Activated CD4-positive, alpha-beta memory T cell treated with anti-CD3 and anti-CD28 coated beads for 36 hours (primary cell): ENCODE measurements around the gene PGM3. TPM values are rescaled to one million over a fixed set of nuclear protein-coding genes. Genes with fewer than 3 reads are reported as not detected.
"Not testable (repeated sequence)": the region's sequence is repeated elsewhere in the genome, so short reads cannot be mapped to it uniquely, and the experiment has no call there.

ENCODE experiments used
- CTCF ChIA-PET: fragments of 350-600 bp; sonication (Branson Sonifier 250); formaldehyde crosslinking; loops from one replicate; lab custom pipeline; 2021; ENCODE audit warnings: antibody characterized with exemption, inconsistent platforms; lab: Charles Lee
- POLR2A ChIA-PET: fragments of 350-600 bp; sonication (Branson Sonifier 250); formaldehyde crosslinking; loops from one replicate; lab custom pipeline; 2021; ENCODE audit warnings: antibody characterized with exemption; lab: Charles Lee
- DNase-seq: peaks from one replicate; pipeline ENCODE4 v3.0.0-alpha.2; 2020
- H3K27ac Mint-ChIP-seq: one replicate; pipeline ENCODE4 v1.8.0; 2021; ENCODE audit warnings: mixed read lengths
- H3K27me3 Mint-ChIP-seq: one replicate; pipeline ENCODE4 v1.8.0; 2021; ENCODE audit warnings: mixed read lengths
- H3K36me3 Mint-ChIP-seq: one replicate; pipeline ENCODE4 v1.8.0; 2021; ENCODE audit warnings: mixed read lengths
- H3K4me1 Mint-ChIP-seq: one replicate; pipeline ENCODE4 v1.8.0; 2021; ENCODE audit warnings: low read depth, mixed read lengths
- H3K4me3 Mint-ChIP-seq: one replicate; pipeline ENCODE4 v1.8.0; 2021; ENCODE audit warnings: mild to moderate bottlenecking, mixed read lengths
- H3K9me3 Mint-ChIP-seq: one replicate; pipeline ENCODE4 v1.8.0; 2021; ENCODE audit warnings: mixed read lengths
- intact Hi-C: fragments of 100-400 bp; cut with micrococcal nuclease; formaldehyde crosslinking; loops from one replicate; pipeline ENCODE4 v1.15.1; 2023
- total RNA-seq, 2 experiments: library from RNA; stranded (reverse); gene quantifications; one replicate each; pipeline ENCODE4 v1.2.3, GENCODE V29; 2021

PGM3 gene
- total RNA-seq, 2 experiments from 2014 or later: 20.7 to 24.6 TPM

DNA sequence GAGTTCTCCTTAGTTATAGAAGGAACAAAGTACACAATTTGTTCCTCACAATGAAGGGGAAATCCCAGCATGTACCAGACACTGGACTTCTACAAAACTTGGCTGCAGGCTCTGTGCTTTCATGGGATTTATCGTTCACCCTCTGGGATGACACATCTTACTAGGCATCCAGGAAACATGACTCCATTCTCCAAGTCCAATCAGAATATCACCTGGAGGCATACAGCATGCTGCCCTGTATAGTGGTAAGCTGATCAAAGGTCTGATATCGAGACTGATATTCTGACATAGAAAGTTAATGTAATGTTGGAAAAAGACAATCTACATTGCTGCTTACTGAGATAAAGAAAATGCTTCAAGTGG lies 6.8 kb upstream of the PGM3 start:
- Mint-ChIP-seq H3K27ac (no peak overlapping the region), H3K4me3 (no peak overlapping the region)

DNA sequence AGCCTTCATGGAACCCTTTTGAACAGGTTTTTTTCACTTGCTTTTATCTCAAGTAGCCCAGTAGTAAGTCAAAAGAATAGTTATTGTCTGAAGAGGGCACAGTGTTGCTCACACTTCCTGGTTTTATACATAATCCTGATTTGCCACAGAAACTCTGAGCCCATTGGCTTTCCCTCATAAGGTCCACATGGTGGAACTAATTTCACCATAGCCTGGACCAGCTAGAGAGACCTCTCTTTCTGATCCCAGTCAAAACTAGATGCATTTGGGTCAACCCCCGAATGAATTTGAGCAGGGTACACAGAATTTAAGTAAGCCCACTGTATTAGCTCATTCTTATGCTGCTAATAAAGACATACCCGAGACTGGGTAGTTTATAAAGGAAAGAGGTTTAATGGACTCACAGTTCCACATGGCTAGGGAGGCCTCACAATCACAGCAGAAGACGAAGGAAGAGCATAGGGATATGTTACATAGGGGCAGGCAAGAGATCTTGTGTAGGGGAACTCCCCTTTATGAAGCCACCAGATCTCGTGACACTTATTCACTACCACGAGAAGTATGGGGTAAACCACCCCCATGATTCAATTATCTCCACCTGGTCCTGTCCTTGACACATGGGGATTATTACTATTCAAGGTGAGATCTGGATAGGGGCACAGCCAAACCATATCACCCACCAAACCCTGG lies 6.3 kb upstream of the PGM3 start:
- H3K36me3 Mint-ChIP-seq: peaks cover 7% of the 10 kb centered on the region
- CTCF ChIA-PET: interaction anchor here (1.8 to 2.8 kb wide), 3 partner anchors 23 to 133 kb away, joined by 7 to 13 read pairs (median 8); partner anchors contain the start of genes DOP1A and UBE3D

More for the DNA sequence above, 6.8 kb upstream of the PGM3 start:
- Mint-ChIP-seq H3K27me3 (no peaks in the 10 kb centered on the region), H3K9me3 (no peaks in the 10 kb centered on the region), H3K4me1 (peaks cover 6% of the 10 kb centered on the region), H3K36me3 (peaks cover 7% of the 10 kb centered on the region)
- intact Hi-C loops: no loop called here
- ChIA-PET POLR2A (no interaction called here), CTCF (interaction anchor here (1.4 to 1.9 kb wide), 3 partner anchors 16 to 133 kb away, joined by 4 to 8 read pairs (median 7); partner anchors contain the start of genes DOP1A and UBE3D)
- DNase-seq: no peak

DNA sequence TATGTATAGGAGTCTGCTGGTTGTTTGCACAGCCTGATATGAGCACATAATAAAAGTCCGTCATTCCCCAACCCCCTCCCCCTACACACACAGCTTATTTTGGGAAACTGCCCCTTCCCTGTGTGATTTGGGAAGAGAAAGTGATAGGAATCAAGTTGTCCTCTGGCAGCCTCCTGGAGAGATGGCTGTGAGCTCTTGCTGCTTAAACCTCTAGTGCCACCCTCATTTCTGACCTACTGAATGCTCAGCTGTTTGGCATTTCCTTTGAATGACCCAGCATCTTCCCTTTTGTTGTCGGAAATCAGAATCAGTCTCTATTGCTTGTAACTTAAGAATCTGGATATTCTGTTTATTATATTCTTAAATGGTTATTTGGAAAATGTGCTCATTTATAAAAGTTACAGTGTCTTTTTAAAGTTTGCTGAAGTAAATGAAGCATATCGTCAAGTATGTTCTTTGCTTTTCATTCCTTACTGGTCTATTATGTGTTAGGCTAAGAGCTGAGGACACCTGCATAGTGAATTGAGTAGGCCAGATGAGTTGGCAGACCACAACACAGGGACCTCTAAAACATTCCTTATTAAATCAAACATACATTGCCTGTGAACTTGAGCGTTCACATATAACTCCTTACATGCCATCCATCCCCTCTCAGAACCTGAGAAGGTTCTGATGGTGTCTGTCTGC lies 5.6 kb upstream of the PGM3 start:
- DNase-seq: no peak
- no peaks in the 10 kb centered on the region for H3K27me3 Mint-ChIP-seq
- H3K9me3 Mint-ChIP-seq: no peaks in the 10 kb centered on the region
- H3K27ac Mint-ChIP-seq: no peak overlapping the region
- intact Hi-C loops: no loop called here
- POLR2A ChIA-PET: no interaction called here
- H3K4me3 Mint-ChIP-seq: no peak overlapping the region
- CTCF ChIA-PET: interaction anchor here (0.9 to 2.8 kb wide), 3 partner anchors 16 to 132 kb away, joined by 4 to 13 read pairs (median 5); partner anchors contain the start of genes DOP1A and UBE3D
- H3K36me3 Mint-ChIP-seq: peaks cover 7% of the 10 kb centered on the region
- peaks cover 14% of the 10 kb centered on the region for H3K4me1 Mint-ChIP-seq

More for the DNA sequence above, 6.3 kb upstream of the PGM3 start:
- Mint-ChIP-seq H3K4me1 (peaks cover 10% of the 10 kb centered on the region), H3K4me3 (no peak overlapping the region), H3K27ac (no peak overlapping the region), H3K9me3 (no peaks in the 10 kb centered on the region), H3K27me3 (no peaks in the 10 kb centered on the region)
- intact Hi-C loops: no loop called here
- POLR2A ChIA-PET: no interaction called here
- no peak for DNase-seq

DNA sequence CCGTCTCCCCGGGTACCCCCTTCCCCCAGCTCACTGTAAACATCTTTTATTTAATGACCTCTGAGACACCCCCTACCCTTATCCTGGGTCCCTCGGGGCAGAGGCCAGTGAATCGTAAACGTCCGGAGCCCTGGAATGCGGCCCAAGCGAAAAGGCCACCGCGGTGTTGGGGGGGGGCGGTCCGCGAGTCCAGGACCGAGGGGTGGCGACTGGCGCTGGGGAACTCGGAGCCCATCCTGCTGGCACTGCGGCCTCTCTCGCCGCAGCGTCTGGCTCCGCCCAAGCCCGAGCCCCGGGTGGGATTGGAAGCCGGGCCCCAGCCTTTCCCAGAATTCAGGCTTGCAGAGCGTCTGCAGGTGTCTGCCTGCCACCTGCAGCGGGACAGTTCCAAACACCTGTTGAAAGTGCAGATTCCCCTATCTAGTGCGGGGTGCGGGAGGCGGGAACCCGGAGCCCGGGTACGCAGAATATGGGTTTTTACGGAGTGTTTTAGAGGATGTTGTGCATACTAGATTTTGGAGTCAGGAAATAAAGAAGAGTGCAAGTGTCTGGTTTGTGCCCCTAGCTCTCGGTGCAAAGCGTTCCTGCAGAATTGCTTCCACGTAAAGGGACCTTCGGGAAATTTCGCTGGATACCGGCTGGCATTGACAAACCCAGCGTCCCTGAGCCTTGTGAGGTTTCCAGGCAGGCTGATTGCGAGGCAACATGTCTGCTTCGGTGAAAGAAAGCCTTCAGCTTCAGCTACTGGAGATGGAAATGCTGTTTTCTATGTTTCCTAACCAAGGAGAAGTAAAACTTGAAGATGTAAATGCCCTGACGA lies 892 bp upstream of the PGM3 start:
- Mint-ChIP-seq H3K36me3 (peaks cover 18% of the 10 kb centered on the region), H3K9me3 (no peaks in the 10 kb centered on the region), H3K4me1 (peaks cover 39% of the 10 kb centered on the region), H3K4me3 (peak overlapping the region; percentile 95), H3K27ac (no peak overlapping the region), H3K27me3 (no peaks in the 10 kb centered on the region)
- ChIA-PET POLR2A (interaction anchor here (0.9 to 1.1 kb wide), 2 partner anchors 127 to 128 kb away, joined by 4 to 5 read pairs; partner anchors contain the start of genes DOP1A and UBE3D), CTCF (interaction anchor here (0.9 to 3.5 kb wide), 3 partner anchors 21 to 342 kb away, joined by 4 to 31 read pairs (median 6); partner anchors contain the start of genes DOP1A and UBE3D)
- DNase-seq: peak; percentile 27
- intact Hi-C loops: loop anchor here (1.0 to 5.0 kb wide), 4 partner anchors 21 to 1033 kb away; partner anchors contain the start of genes CEP162, DOP1A and IBTK

DNA sequence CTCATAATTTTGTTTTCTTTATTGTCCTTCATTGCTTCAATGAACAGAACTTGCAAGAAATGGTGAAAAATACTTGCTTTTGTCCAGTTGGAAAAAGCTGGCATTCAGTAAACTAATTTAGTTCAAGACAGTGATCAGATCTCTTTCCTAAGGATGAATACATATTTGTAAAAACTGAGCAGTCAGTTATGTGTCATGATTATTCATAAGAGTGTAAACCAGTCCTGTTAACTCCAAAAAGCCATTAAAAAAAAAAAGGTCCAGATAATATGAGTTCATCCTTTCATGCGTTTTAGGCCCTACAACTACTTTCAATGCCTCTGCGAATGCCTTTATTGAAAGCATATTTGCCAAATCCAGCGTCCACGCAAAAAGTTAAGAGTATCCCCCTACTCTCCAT lies 609 bp downstream of the PGM3 start:
- POLR2A ChIA-PET: interaction anchor here (1.1 kb wide), 1 partner anchor 127 kb away, joined by 4 read pairs; the partner anchor contains the start of gene UBE3D
- H3K27ac Mint-ChIP-seq: peak overlapping the region; percentile 79
- intact Hi-C loops: loop anchor here (5.0 kb wide), 1 partner anchor 1035 kb away; the partner anchor contains the start of gene CEP162
- peaks cover 18% of the 10 kb centered on the region for H3K36me3 Mint-ChIP-seq
- peaks cover 44% of the 10 kb centered on the region for H3K4me1 Mint-ChIP-seq
- CTCF ChIA-PET: interaction anchor here (1.0 kb wide), 1 partner anchor 22 kb away, joined by 3 read pairs; no protein-coding TSS in a partner anchor
- no peaks in the 10 kb centered on the region for H3K9me3 Mint-ChIP-seq
- no peaks in the 10 kb centered on the region for H3K27me3 Mint-ChIP-seq
- H3K4me3 Mint-ChIP-seq: peak overlapping the region; percentile 95
- no peak for DNase-seq

DNA sequence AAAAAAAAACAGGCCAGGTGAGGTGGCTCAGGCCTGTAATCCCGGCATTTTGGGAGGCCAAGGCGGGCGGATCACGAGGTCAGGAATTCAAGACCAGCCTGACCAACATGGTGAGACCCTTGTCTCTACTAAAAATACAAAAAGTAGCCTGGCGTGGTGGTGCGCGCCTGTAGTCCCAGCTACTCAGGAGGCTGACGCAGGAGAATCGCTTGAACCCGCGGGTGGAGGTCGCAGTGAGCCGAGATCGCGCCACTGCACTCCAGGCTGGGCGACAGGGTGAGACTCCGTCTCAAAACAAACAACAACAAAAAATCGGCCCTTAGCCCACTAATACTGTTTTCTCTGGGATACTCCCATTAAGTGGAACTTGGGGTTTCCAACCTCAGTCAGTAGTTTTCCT lies 1.1 kb downstream of the PGM3 start:
- POLR2A ChIA-PET, H3K9me3 Mint-ChIP-seq, H3K27ac Mint-ChIP-seq, H3K27me3 Mint-ChIP-seq, DNase-seq: not testable (repeated sequence)
- peak overlapping the region; percentile 95 for H3K4me3 Mint-ChIP-seq
- CTCF ChIA-PET: interaction anchor here (1.0 to 1.1 kb wide), 2 partner anchors 23 to 125 kb away, joined by 3 read pairs; partner anchors contain the start of gene DOP1A
- intact Hi-C loops: loop anchor here (5.0 kb wide), 1 partner anchor 1035 kb away; the partner anchor contains the start of gene CEP162
- H3K36me3 Mint-ChIP-seq: peaks cover 16% of the 10 kb centered on the region
- H3K4me1 Mint-ChIP-seq: peaks cover 44% of the 10 kb centered on the region

DNA sequence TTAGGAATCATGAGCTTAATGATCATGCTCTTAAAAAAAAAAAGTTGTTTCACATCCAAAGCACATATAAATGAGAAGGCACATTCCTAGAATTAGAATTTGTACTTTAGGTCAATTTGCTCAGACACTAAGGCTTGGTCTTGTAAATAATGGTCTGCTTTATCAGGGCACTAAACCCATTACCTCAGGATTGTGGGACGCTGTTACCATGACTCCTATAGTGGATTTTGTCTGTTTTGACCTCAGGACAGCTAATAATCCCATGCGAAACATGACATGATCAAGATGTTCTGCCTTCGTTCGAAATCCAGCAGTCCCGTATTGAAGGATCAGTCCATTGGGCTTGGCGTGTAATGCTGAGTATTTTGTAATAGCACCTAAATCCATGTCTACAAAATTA lies 2.4 kb downstream of the PGM3 start:
- Mint-ChIP-seq H3K9me3 (no peaks in the 10 kb centered on the region), H3K4me1 (peaks cover 39% of the 10 kb centered on the region), H3K36me3 (peaks cover 17% of the 10 kb centered on the region), H3K4me3 (no peak overlapping the region), H3K27ac (no peak overlapping the region), H3K27me3 (no peaks in the 10 kb centered on the region)
- CTCF ChIA-PET: interaction anchor here (0.8 to 1.3 kb wide), 4 partner anchors 10 to 125 kb away, joined by 3 to 5 read pairs (median 4); partner anchors contain the start of genes DOP1A and UBE3D
- no peak for DNase-seq
- intact Hi-C loops: loop anchor here (5.0 kb wide), 1 partner anchor 1037 kb away; the partner anchor contains the start of gene CEP162
- POLR2A ChIA-PET: interaction anchor here (0.5 kb wide), 1 partner anchor 11 kb away, joined by 4 read pairs; no protein-coding TSS in a partner anchor

DNA sequence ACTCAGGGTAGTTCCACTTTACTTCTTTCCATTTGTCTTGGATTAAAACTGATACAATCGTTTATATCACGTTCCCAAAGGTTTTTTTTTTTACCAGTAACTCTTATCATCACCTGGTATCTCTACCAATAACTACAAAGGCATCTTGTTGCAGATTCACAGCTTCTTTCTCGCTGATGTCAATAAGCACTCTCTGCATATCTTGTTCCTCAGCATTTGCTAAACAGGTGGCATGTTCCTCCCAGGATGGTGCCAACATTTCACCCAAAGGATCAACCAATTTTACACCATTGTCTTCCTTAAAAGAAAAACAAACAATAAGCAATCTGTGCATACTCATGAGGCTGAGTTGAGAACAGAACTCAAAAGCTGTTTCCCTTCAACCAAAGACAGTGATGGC lies 4.6 kb downstream of the PGM3 start:
- Mint-ChIP-seq H3K36me3 (peaks cover 32% of the 10 kb centered on the region), H3K4me3 (no peak overlapping the region), H3K27me3 (no peaks in the 10 kb centered on the region), H3K9me3 (no peaks in the 10 kb centered on the region), H3K4me1 (peaks cover 30% of the 10 kb centered on the region), H3K27ac (no peak overlapping the region)
- DNase-seq: no peak
- POLR2A ChIA-PET: no interaction called here
- intact Hi-C loops: no loop called here
- CTCF ChIA-PET: interaction anchor here (1.0 to 2.0 kb wide), 3 partner anchors 26 to 123 kb away, joined by 4 to 6 read pairs (median 5); partner anchors contain the start of genes DOP1A and UBE3D

DNA sequence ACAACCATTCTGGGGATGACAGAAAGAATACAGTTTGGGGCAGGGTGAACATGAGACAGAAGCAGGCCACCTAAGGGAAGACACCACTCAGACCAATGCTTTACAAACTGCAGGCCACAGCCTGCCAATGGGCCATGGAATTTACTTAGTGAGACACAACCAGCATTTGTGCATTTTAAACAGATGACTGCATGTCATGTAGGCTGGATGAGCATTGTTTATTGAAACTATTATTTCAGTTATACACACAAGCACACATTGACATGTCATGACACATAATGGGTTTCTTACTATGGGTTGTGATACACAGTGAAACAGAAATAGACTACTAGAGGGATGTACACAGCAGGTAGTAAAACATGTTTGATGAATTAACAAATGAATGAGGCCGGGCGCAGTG lies 8.0 kb downstream of the PGM3 start:
- H3K27ac Mint-ChIP-seq: no peak overlapping the region
- POLR2A ChIA-PET: no interaction called here

DNA sequence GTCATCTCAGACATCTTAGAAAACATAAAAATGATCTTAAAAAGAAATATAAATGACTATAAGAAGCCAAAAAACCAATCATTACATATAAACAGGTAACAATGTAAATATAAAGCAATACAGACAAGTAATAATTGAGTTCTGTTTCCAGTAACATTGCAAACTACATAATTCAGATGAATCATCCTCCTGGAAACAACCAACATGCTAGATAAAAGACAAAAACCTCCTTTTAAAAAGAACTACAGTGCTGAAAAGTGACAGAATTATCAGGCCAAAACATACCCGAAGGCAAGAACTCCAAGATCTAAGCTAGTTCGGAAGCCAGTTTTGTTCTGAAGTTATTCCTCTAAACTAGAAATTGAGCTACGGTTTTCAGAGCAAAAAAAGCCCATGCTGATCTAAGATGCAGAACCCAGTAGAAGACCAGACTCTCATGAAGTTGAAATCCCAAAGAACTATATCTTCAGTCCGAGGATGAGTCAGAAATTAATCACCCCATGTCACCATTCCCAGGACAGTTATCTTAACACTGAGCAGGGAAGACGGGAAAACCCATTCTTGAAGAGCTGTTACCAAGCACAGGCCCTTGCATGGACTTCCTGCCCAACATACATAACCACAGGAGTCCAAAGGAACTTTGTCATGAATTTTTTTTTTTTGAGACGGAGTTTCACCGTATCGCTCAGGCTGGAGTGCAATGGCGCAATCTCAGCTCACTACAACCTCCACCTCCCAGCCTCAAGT lies 9.8 kb downstream of the PGM3 start:
- Mint-ChIP-seq H3K4me3 (no peak overlapping the region), H3K4me1 (peaks cover 4% of the 10 kb centered on the region), H3K9me3 (no peaks in the 10 kb centered on the region), H3K27ac (no peak overlapping the region), H3K36me3 (peaks cover 40% of the 10 kb centered on the region), H3K27me3 (no peaks in the 10 kb centered on the region)
- no peak for DNase-seq
- ChIA-PET CTCF (interaction anchor here (1.0 kb wide), 1 partner anchor 116 kb away, joined by 4 read pairs; the partner anchor contains the start of gene DOP1A), POLR2A (interaction anchor here (0.6 to 0.7 kb wide), 2 partner anchors 8 to 466 kb away, joined by 3 to 4 read pairs; no protein-coding TSS in a partner anchor)
- intact Hi-C loops: no loop called here

More for the DNA sequence above, 8.0 kb downstream of the PGM3 start:
- Mint-ChIP-seq H3K9me3 (no peaks in the 10 kb centered on the region), H3K4me1 (peaks cover 16% of the 10 kb centered on the region), H3K4me3 (no peak overlapping the region), H3K27me3 (no peaks in the 10 kb centered on the region), H3K36me3 (peaks cover 43% of the 10 kb centered on the region)
- DNase-seq: no peak
- intact Hi-C loops: no loop called here
- CTCF ChIA-PET: no interaction called here
